Keratinocyte (primary cell): Measurements from ENCODE around the gene EIF3J. TPM values are rescaled to one million over a fixed set of nuclear protein-coding genes. Genes with fewer than 3 reads are reported as not detected.

Source experiments
- DNase-seq: peaks from one replicate; pipeline ENCODE4 v3.0.0-alpha.2; 2011; ENCODE audit warnings: low read depth, missing footprints, low spot score
- FAIRE-seq: peaks from 2 replicates; lab custom pipeline; 2011; peaks lifted over from hg19 to GRCh38; lab: Jason Lieb, UNC
- H2AFZ ChIP-seq: 2 replicates; pipeline ENCODE4 v1.6.0; 2012; ENCODE audit warnings: low read length, control low read depth, inconsistent platforms; ENCODE audit not compliant: control insufficient read depth
- H3K27ac ChIP-seq: 2 replicates; pipeline ENCODE4 v1.5.1; 2011; ENCODE audit warnings: low read length; ENCODE audit not compliant: control insufficient read depth, insufficient read depth
- H3K27me3 ChIP-seq: 3 replicates; pipeline ENCODE4 v1.6.0; 2011; ENCODE audit warnings: low read length; ENCODE audit not compliant: control insufficient read depth, insufficient read depth; ENCODE audit errors: extremely low read depth
- H3K36me3 ChIP-seq, 2 experiments: 2 replicates in 1 of 2; 3 replicates in 1 of 2; pipeline ENCODE4 v1.5.1; 2011; ENCODE audit warnings: low read length in 2 of 2, mild to moderate bottlenecking in 1 of 2; ENCODE audit not compliant: control insufficient read depth in 2 of 2, insufficient read depth in 2 of 2; ENCODE audit errors: extremely low read depth in 1 of 2
- H3K4me1 ChIP-seq: 3 replicates; pipeline ENCODE4 v1.5.1; 2011; ENCODE audit warnings: low read length; ENCODE audit not compliant: control insufficient read depth, insufficient read depth; ENCODE audit errors: extremely low read depth
- H3K4me2 ChIP-seq: 3 replicates; pipeline ENCODE4 v1.6.0; 2011; ENCODE audit warnings: low read depth, low read length; ENCODE audit not compliant: control insufficient read depth, insufficient read depth; ENCODE audit errors: extremely low read depth
- H3K4me3 ChIP-seq, 3 experiments: fragments of 200-600 bp in 1 of 3; sonication (generic) in 1 of 3; 2 replicates in 2 of 3; 3 replicates in 1 of 3; pipeline ENCODE4 v1.5.1; 2011 to 2016; ENCODE audit warnings: low read length in 3 of 3, mild to moderate bottlenecking in 3 of 3, control low read depth in 2 of 3, inconsistent platforms in 1 of 3, low read depth in 1 of 3, mixed read lengths in 1 of 3, mixed run types in 1 of 3, moderate library complexity in 1 of 3; ENCODE audit not compliant: control insufficient read depth in 2 of 3, insufficient read depth in 2 of 3; ENCODE audit errors: extremely low read depth in 1 of 3
- H3K79me2 ChIP-seq: 2 replicates; pipeline ENCODE4 v1.6.0; 2012; ENCODE audit warnings: low read length; ENCODE audit not compliant: control insufficient read depth, insufficient read depth
- H3K9ac ChIP-seq: 3 replicates; pipeline ENCODE4 v1.6.0; 2011; ENCODE audit warnings: low read length; ENCODE audit not compliant: control insufficient read depth, insufficient read depth; ENCODE audit errors: extremely low read depth
- H3K9me1 ChIP-seq: 3 replicates; pipeline ENCODE4 v1.6.0; 2011; ENCODE audit warnings: low read length; ENCODE audit not compliant: control insufficient read depth, insufficient read depth; ENCODE audit errors: extremely low read depth
- H3K9me3 ChIP-seq: 2 replicates; pipeline ENCODE4 v1.5.1; 2012; ENCODE audit warnings: low read depth, low read length; ENCODE audit not compliant: control insufficient read depth
- H4K20me1 ChIP-seq: 3 replicates; pipeline ENCODE4 v1.6.0; 2011; ENCODE audit warnings: low read length; ENCODE audit not compliant: control insufficient read depth, insufficient read depth; ENCODE audit errors: extremely low read depth
- CTCF ChIP-seq, 3 experiments: IDR thresholded peaks in 1 of 3; conservative IDR thresholded peaks in 1 of 3; optimal IDR thresholded peaks in 1 of 3; 2 replicates in 2 of 3; 3 replicates in 1 of 3; pipeline versions ENCODE3 to v1.5.1; 2011; ENCODE audit warnings: low read length in 3 of 3, mild to moderate bottlenecking in 3 of 3, moderate library complexity in 2 of 3, control low read depth in 1 of 3, inconsistent platforms in 1 of 3; ENCODE audit not compliant: insufficient read depth in 2 of 3; ENCODE audit errors: extremely low read depth in 1 of 3
- EZH2 ChIP-seq: IDR thresholded peaks from one replicate; pipeline ENCODE4 v1.6.1; 2012; ENCODE audit warnings: inconsistent platforms, mild to moderate bottlenecking, low read length, moderate library complexity
- dilution Hi-C: fragments of 300-500 bp; cut with MboI; formaldehyde crosslinking; loops from one replicate; pipeline ENCODE4 v1.7.0; 2020; ENCODE audit warnings: low sequenced_read_pairs; ENCODE audit not compliant: extremely low pct_ligation_motif_present
- polyA plus RNA-seq, 5 experiments: library from polyadenylated mRNA; depleted of rRNA in 3 of 5; stranded (reverse) in 3 of 5; stranded (forward) in 1 of 5; unstranded in 1 of 5; fragments of >200 nt; gene quantifications; 1 replicate in 1 of 5; 2 replicates in 3 of 5; 3 replicates in 1 of 5; pipeline versions ENCODE4 v1.2.1 to v1.2.3, GENCODE V29; 2011 to 2012; ENCODE audit warnings: missing spikeins in 2 of 5, low read depth in 1 of 5, low replicate concordance in 1 of 5

EIF3J gene
- polyA plus RNA-seq, 1 donor (not counting 4 experiments of a cell fraction or from before 2014, with no cell fraction given), result 99.4 TPM

DNA sequence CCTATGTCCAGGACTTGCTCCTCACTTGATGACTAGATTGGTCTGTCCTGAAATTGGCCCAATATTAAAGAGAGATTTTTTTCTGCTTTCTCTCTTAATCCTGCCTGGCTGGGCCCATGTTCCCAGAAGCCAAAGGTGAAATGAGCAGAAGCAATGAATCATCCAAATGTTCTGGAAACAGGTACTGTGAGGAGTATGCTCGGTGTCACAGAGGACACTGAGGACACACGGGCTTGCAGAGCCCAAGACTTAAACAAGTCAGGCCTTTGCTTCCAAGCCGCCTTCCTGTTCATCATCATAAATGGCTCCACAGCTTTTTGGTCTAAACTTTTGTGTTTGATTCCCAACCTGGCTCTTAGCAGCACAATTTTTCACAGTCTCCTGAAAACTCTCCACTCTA, 31.4 kb downstream of the EIF3J start:
- dilution Hi-C loops, result no loop called here
- Histone ChIP-seq H3K27me3 (no peaks in the 10 kb centered on the region), H2AFZ (no peak overlapping the region), H3K9me1 (no peaks in the 10 kb centered on the region), H3K79me2 (no peaks in the 10 kb centered on the region), H3K4me3 (no peak overlapping the region), H3K9me3 (no peaks in the 10 kb centered on the region), H3K4me2 (no peak overlapping the region), H4K20me1 (no peaks in the 10 kb centered on the region), H3K9ac (no peak overlapping the region), H3K36me3 (peaks cover 16 to 39% of the 10 kb centered on the region in 2 experiments), H3K4me1 (no peaks in the 10 kb centered on the region), H3K27ac (no peak overlapping the region)
- FAIRE-seq, result no peak
- no peak for TF ChIP-seq CTCF (optimal IDR thresholded peaks at IDR 0.05 in 1 of 3, IDR thresholded peaks at IDR 0.05 in 1 of 3, conservative IDR thresholded peaks at IDR 0.05 in 1 of 3; ENCODE audit: extremely low read depth in 1 of 3, insufficient read depth in 2 of 3, low read length in 3 of 3)
- no peak for TF ChIP-seq EZH2
- DNase-seq, result no peak

GRCh38 chr15:44569316-44569715, 32.4 kb downstream of the EIF3J start:
- no peaks in the 10 kb centered on the region for H4K20me1 ChIP-seq
- no peak overlapping the region for H2AFZ ChIP-seq
- H3K4me2 ChIP-seq, result no peak overlapping the region
- no peak overlapping the region for H3K4me3 ChIP-seq
- FAIRE-seq (no peak), DNase-seq (no peak)
- H3K9me1 ChIP-seq, result no peaks in the 10 kb centered on the region
- peaks cover 18 to 35% of the 10 kb centered on the region in 2 experiments for H3K36me3 ChIP-seq
- no peak overlapping the region for H3K9ac ChIP-seq
- no peak for TF ChIP-seq CTCF (optimal IDR thresholded peaks at IDR 0.05 in 1 of 3, IDR thresholded peaks at IDR 0.05 in 1 of 3, conservative IDR thresholded peaks at IDR 0.05 in 1 of 3; ENCODE audit: extremely low read depth in 1 of 3, insufficient read depth in 2 of 3, low read length in 3 of 3)
- no peak for TF ChIP-seq EZH2
- dilution Hi-C loops, result no loop called here
- no peaks in the 10 kb centered on the region for H3K4me1 ChIP-seq
- no peaks in the 10 kb centered on the region for H3K27me3 ChIP-seq
- no peaks in the 10 kb centered on the region for H3K79me2 ChIP-seq
- H3K27ac ChIP-seq, result no peak overlapping the region
- no peaks in the 10 kb centered on the region for H3K9me3 ChIP-seq
